Gastrocnemius medialis (tissue), 4 donors: ENCODE data around the gene AMPH. TPM values are rescaled to one million over a fixed set of nuclear protein-coding genes. Genes with fewer than 3 reads are reported as not detected.

ENCODE experiments used
- ATAC-seq, 2 donors: fragments of 150-250 bp; one replicate each; pipeline ENCODE4 v1.9.1; 2016
- DNase-seq, 2 donors: peaks; one replicate each; pipeline ENCODE4 v3.0.0-alpha.2; 2019
- H3K27ac ChIP-seq, 4 donors: fragments of 200-600 bp; sonication (generic); 1 replicate in 1 of 4; 2 replicates in 3 of 4; pipeline ENCODE4 v1.5.1; 2016 to 2018; ENCODE audit warnings: mild to moderate bottlenecking in 2 of 4, moderate library complexity in 1 of 4
- H3K27me3 ChIP-seq, 3 donors: fragments of 200-600 bp; sonication (generic) in 2 of 3; 1 replicate in 1 of 3; 2 replicates in 2 of 3; pipeline versions ENCODE4 v1.5.1 to v1.6.0; 2016 to 2019; ENCODE audit warnings: mild to moderate bottlenecking in 1 of 3, moderate library complexity in 1 of 3
- H3K36me3 ChIP-seq, 2 donors: fragments of 200-600 bp; sonication (generic) in 1 of 2; one replicate each; pipeline ENCODE4 v1.5.1; 2017 to 2018
- H3K4me1 ChIP-seq, 2 donors: fragments of 200-600 bp; sonication (generic) in 1 of 2; one replicate each; pipeline ENCODE4 v1.5.1; 2016 to 2017; ENCODE audit warnings: mild to moderate bottlenecking in 2 of 2
- H3K4me3 ChIP-seq, 4 donors: fragments of 200-600 bp; sonication (generic) in 3 of 4; 1 replicate in 1 of 4; 2 replicates in 3 of 4; pipeline ENCODE4 v1.5.1; 2016 to 2019; ENCODE audit warnings: mild to moderate bottlenecking in 2 of 4
- H3K9me3 ChIP-seq, 3 donors: fragments of 200-600 bp; sonication (generic) in 2 of 3; 1 replicate in 1 of 3; 2 replicates in 2 of 3; pipeline ENCODE4 v1.5.1; 2016 to 2019
- CTCF ChIP-seq, 5 experiments: fragments of 450-650 bp in 3 of 5; fragments of 200-600 bp in 2 of 5; sonication (generic) in 2 of 5; IDR thresholded peaks in 4 of 5; conservative IDR thresholded peaks in 1 of 5; 1 replicate in 4 of 5; 2 replicates in 1 of 5; pipeline ENCODE4 v1.5.1; 2016 to 2019; ENCODE audit warnings: antibody characterized with exemption in 5 of 5, mild to moderate bottlenecking in 3 of 5, moderate library complexity in 3 of 5
- POLR2A ChIP-seq, 2 donors: fragments of 450-650 bp; IDR thresholded peaks; one replicate each; pipeline ENCODE4 v1.6.1; 2017; ENCODE audit warnings: antibody characterized with exemption in 2 of 2, mild to moderate bottlenecking in 2 of 2, moderate library complexity in 2 of 2
- in situ Hi-C, 4 donors: fragments of 200-750 bp; cut with MboI; loops; one replicate each; pipeline versions ENCODE4 v1.15.0 to v1.8.0; 2017; ENCODE audit warnings: low sequenced_read_pairs in 4 of 4
- intact Hi-C: fragments of 100-400 bp; cut with DNase I; formaldehyde crosslinking; loops from one replicate; pipeline ENCODE4 v1.15.1; 2023; ENCODE audit warnings: low total_unique reads
- total RNA-seq, 4 donors: library from RNA; depleted of rRNA; stranded (reverse); fragments of >200 nt; gene quantifications; one replicate each; pipeline versions ENCODE4 v1.1.0 to v1.2.3, GENCODE V29; 2016

Gene AMPH
- total RNA-seq, 4 donors from 2014 or later = 1.8 to 8.3 (median 5.2) TPM

- Histone ChIP-seq H3K27ac (no peak overlapping the region), H3K4me3 (no peak overlapping the region), H3K36me3 (no peaks in the 10 kb centered on the region), H3K27me3 (no peaks in the 10 kb centered on the region), H3K9me3 (no peaks in the 10 kb centered on the region), H3K4me1 (peaks cover 0 to under 1% of the 10 kb centered on the region in 2 donors)
- ATAC-seq (no peak), DNase-seq (no peak)
- TF ChIP-seq CTCF (IDR thresholded peaks at IDR 0.05 in 4 of 5, conservative IDR thresholded peaks at IDR 0.05 in 1 of 5) = no peak
- in situ Hi-C loops = no loop called here
- intact Hi-C loops = no loop called here
Measured at GRCh38 chr7:38393874-38394273, 237.3 kb downstream of the AMPH start.

GRCh38 chr7:38391751-38392150, 239.4 kb downstream of the AMPH start:
- in situ Hi-C loops (no loop called here), intact Hi-C loops (no loop called here)
- H3K4me3 ChIP-seq = no peak overlapping the region
- no peak for DNase-seq
- H3K9me3 ChIP-seq = peaks cover 0 to 4% (median 0%) of the 10 kb centered on the region in 3 donors
- ATAC-seq = no peak
- no peaks in the 10 kb centered on the region for H3K4me1 ChIP-seq
- H3K27ac ChIP-seq = no peak overlapping the region
- H3K27me3 ChIP-seq = no peaks in the 10 kb centered on the region
- no peaks in the 10 kb centered on the region for H3K36me3 ChIP-seq
- no peak for TF ChIP-seq POLR2A (IDR thresholded peaks at IDR 0.05)
- no peak for TF ChIP-seq CTCF (IDR thresholded peaks at IDR 0.05 in 4 of 5, conservative IDR thresholded peaks at IDR 0.05 in 1 of 5)

- intact Hi-C loops = no loop called here
- Histone ChIP-seq H3K27ac (no peak overlapping the region), H3K9me3 (peaks cover 0 to 4% (median 0%) of the 10 kb centered on the region in 3 donors), H3K4me1 (no peaks in the 10 kb centered on the region), H3K27me3 (no peaks in the 10 kb centered on the region), H3K4me3 (no peak overlapping the region), H3K36me3 (no peaks in the 10 kb centered on the region)
- in situ Hi-C loops = no loop called here
- TF ChIP-seq CTCF (IDR thresholded peaks at IDR 0.05 in 4 of 5, conservative IDR thresholded peaks at IDR 0.05 in 1 of 5) = no peak
- DNase-seq (no peak), ATAC-seq (no peak)
Measured at GRCh38 chr7:38385682-38386081, 245.5 kb downstream of the AMPH start.

- in situ Hi-C loops = no loop called here
- no peak for ATAC-seq
Measured at GRCh38 chr7:38383281-38383680, 247.9 kb downstream of the AMPH start.

More at GRCh38 chr7:38383281-38383680, 247.9 kb downstream of the AMPH start:
- no peak overlapping the region for H3K27ac ChIP-seq
- no peaks in the 10 kb centered on the region for H3K4me1 ChIP-seq
- intact Hi-C loops = no loop called here
- H3K4me3 ChIP-seq = no peak overlapping the region
- H3K36me3 ChIP-seq = no peaks in the 10 kb centered on the region
- TF ChIP-seq CTCF (IDR thresholded peaks at IDR 0.05 in 4 of 5, conservative IDR thresholded peaks at IDR 0.05 in 1 of 5) (no peak), POLR2A (IDR thresholded peaks at IDR 0.05) (no peak)
- no peak for DNase-seq
- H3K9me3 ChIP-seq = peaks cover 0 to 4% (median 0%) of the 10 kb centered on the region in 3 donors
- no peaks in the 10 kb centered on the region for H3K27me3 ChIP-seq
